Spleen (tissue), 11 donors: ENCODE results near the gene PUS7. TPM values are rescaled to one million over a fixed set of nuclear protein-coding genes. Genes with fewer than 3 reads are reported as not detected.
A peak's percentile ranks its signal among the peaks of the same experiment; 100 is the strongest.
"Not testable (repeated sequence)": the region's sequence is repeated elsewhere in the genome, so short reads cannot be mapped to it uniquely, and the experiment has no call there.

Source experiments
- DNase-seq: peaks from one replicate; pipeline ENCODE4 v3.0.0-alpha.2; 2020
- H3K27ac ChIP-seq, 8 donors: fragments of 200-600 bp; sonication (generic) in 7 of 8; 1 replicate in 4 of 8; 2 replicates in 4 of 8; pipeline versions ENCODE4 v1.5.0 to v1.8.0; 2016 to 2021; ENCODE audit warnings: inconsistent platforms in 4 of 8, mild to moderate bottlenecking in 4 of 8, moderate library complexity in 1 of 8
- H3K27me3 ChIP-seq, 7 donors: fragments of 200-600 bp; sonication (generic) in 6 of 7; replicated peaks in 1 of 7; 1 replicate in 4 of 7; 2 replicates in 3 of 7; pipeline versions ENCODE4 v1.5.0 to v1.8.0; 2016 to 2021; ENCODE audit warnings: inconsistent platforms in 3 of 7, mild to moderate bottlenecking in 1 of 7
- H3K36me3 ChIP-seq, 6 donors: fragments of 200-600 bp; sonication (generic) in 5 of 6; 1 replicate in 4 of 6; 2 replicates in 2 of 6; pipeline versions ENCODE4 v1.5.0 to v1.8.0; 2016 to 2021; ENCODE audit warnings: inconsistent platforms in 2 of 6
- H3K4me1 ChIP-seq, 6 donors: fragments of 200-600 bp; sonication (generic) in 5 of 6; 1 replicate in 3 of 6; 2 replicates in 3 of 6; pipeline versions ENCODE4 v1.5.0 to v1.8.0; 2016 to 2021; ENCODE audit warnings: inconsistent platforms in 3 of 6
- H3K4me3 ChIP-seq, 8 donors: fragments of 200-600 bp; sonication (generic) in 7 of 8; 1 replicate in 4 of 8; 2 replicates in 4 of 8; pipeline versions ENCODE4 v1.5.0 to v1.8.0; 2016 to 2021; ENCODE audit warnings: inconsistent platforms in 4 of 8, mild to moderate bottlenecking in 4 of 8, moderate library complexity in 2 of 8
- H3K9me3 ChIP-seq, 8 donors: fragments of 200-600 bp; sonication (generic) in 7 of 8; 1 replicate in 4 of 8; 2 replicates in 4 of 8; pipeline versions ENCODE4 v1.5.0 to v1.8.0; 2016 to 2021; ENCODE audit warnings: inconsistent platforms in 4 of 8
- CTCF ChIP-seq, 11 experiments: fragments of 200-600 bp in 7 of 11; fragments of 450-650 bp in 4 of 11; sonication (generic) in 4 of 11; IDR thresholded peaks in 8 of 11; conservative IDR thresholded peaks in 3 of 11; 1 replicate in 7 of 11; 2 replicates in 4 of 11; pipeline versions ENCODE4 v1.4.0 to v1.8.0; 2016 to 2021; ENCODE audit warnings: antibody characterized with exemption in 11 of 11, inconsistent platforms in 4 of 11, mild to moderate bottlenecking in 1 of 11
- POLR2A ChIP-seq, 3 donors: fragments of 450-650 bp; IDR thresholded peaks; one replicate each; pipeline ENCODE4 v1.5.1; 2017; ENCODE audit warnings: antibody characterized with exemption in 3 of 3, mild to moderate bottlenecking in 1 of 3
- POLR2AphosphoS5 ChIP-seq, 3 donors: sonication (generic); formaldehyde crosslinking; IDR thresholded peaks; one replicate each; pipeline ENCODE4 v1.5.1; 2017; ENCODE audit warnings: antibody characterized with exemption in 3 of 3
- WGBS, 5 donors: extraction: QIAGEN DNeasy Blood & Tissue Kit in 3 of 5; methylation state at CpG; one replicate each; pipeline versions ENCODE4 v1.1.5 to v1.1.7; 2013 to 2018; 5-methylcytosine and 5-hydroxymethylcytosine counted together
- intact Hi-C: fragments of 100-400 bp; cut with DNase I; formaldehyde crosslinking; loops from one replicate; pipeline ENCODE4 v1.15.0; 2023; ENCODE audit warnings: low total_unique reads
- polyA plus RNA-seq, 3 donors: library from polyadenylated mRNA; stranded (reverse); fragments of 200-250 nt; gene quantifications; one replicate each; pipeline ENCODE4 v1.2.1, GENCODE V29; 2013
- total RNA-seq, 7 donors: library from RNA; depleted of rRNA in 3 of 7; stranded (reverse); fragments of >200 nt in 3 of 7; fragmentation: NEBNext Ultra II Directional in 4 of 7; extraction: Animal tissue kit (Norgen Biotek cat#: 25700) in 4 of 7; gene quantifications; one replicate each; pipeline versions ENCODE4 v1.1.0 to v1.2.1, GENCODE V29; 2016 to 2021
- donor health status: healthy with polysubstance abuse.
- donor health status: DM: no; HTN: no; CAD: no; lungs with moderate emphysema.
- donor health status: DM: no; HTN: no; CAD: no.
- donor health status: Bipolar disorder and iron deficiency.
- donor health status: healthy.
- donor health status: DM: no; HTN: no; CAD: no.
- donor health status: DM: yes; HTN: yes; CAD: no.

Gene PUS7
- total and polyA plus RNA-seq, 10 donors: 1.5 to 10.1 (median 6.3) TPM

GRCh38 chr7:105531792-105532671 lies 10.0 kb upstream of the PUS7 start, which contains the start of gene RINT1:
Gene RINT1 (plus strand): TSS chr7:105532201. CDS start chr7:105532316, 115 bp downstream.
- Histone ChIP-seq H3K27me3 (no peaks in the 10 kb centered on the region), H3K4me1 (peaks cover 17 to 51% (median 35%) of the 10 kb centered on the region in 6 donors), H3K4me3 (peak within 1 kb of the TSS; percentile 55 to 93 (median 82)), H3K9me3 (no peaks in the 10 kb centered on the region), H3K36me3 (peaks cover 0 to 29% (median 8%) of the 10 kb centered on the region in 6 donors), H3K27ac (peak within 1 kb of the TSS; percentile 82 to 94 (median 90))
- TF ChIP-seq POLR2A (IDR thresholded peaks at IDR 0.05): peak; percentile 61 to 87 (median 85)
- peak; percentile 97 for TF ChIP-seq POLR2AphosphoS5 (IDR thresholded peaks at IDR 0.05)
- peak in 10 of 11 experiments; percentile 28 to 85 (median 66) for TF ChIP-seq CTCF (IDR thresholded peaks at IDR 0.05 in 8 of 11, conservative IDR thresholded peaks at IDR 0.05 in 3 of 11)
- 1 to 2% (median 1%) methylated on average over 32 to 42 of the region's 42 CpGs for WGBS, 5 donors
- intact Hi-C loops: no loop called here
- peak; percentile 99 for DNase-seq

DNA sequence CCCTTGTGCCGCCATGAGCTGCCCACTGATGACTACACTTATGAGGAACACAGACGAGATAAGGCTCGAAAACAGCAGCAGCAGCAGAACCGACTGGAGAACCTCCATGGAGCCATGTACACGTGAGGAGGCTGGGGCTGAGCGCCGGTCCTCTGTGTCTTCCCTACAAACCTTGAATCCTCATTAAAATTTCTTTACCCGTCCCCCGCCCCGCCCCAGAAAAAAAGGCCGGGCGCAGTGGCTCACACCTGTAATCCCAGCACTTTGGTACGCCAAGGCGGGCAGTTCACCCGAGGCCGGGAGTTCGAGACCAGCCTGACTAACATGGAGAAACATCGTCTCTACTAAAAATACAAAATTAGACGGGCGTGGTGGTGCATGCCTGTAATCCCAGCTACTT lies 8.5 kb upstream of the PUS7 start:
- no peak overlapping the region for H3K4me3 ChIP-seq
- no peaks in the 10 kb centered on the region for H3K9me3 ChIP-seq
- DNase-seq: peak; percentile 78
- intact Hi-C loops: no loop called here
- no peak for TF ChIP-seq POLR2AphosphoS5 (IDR thresholded peaks at IDR 0.05)
- TF ChIP-seq POLR2A (IDR thresholded peaks at IDR 0.05): no peak
- no peak for TF ChIP-seq CTCF (IDR thresholded peaks at IDR 0.05 in 8 of 11, conservative IDR thresholded peaks at IDR 0.05 in 3 of 11)
- WGBS, 5 donors: 95 to 98% (median 97%) methylated on average over 18 to 20 of the region's 20 CpGs
- H3K4me1 ChIP-seq: peaks cover 17 to 43% (median 35%) of the 10 kb centered on the region in 6 donors
- H3K27ac ChIP-seq: no peak overlapping the region
- H3K36me3 ChIP-seq: peaks cover 0 to 14% (median 0%) of the 10 kb centered on the region in 6 donors
- no peaks in the 10 kb centered on the region for H3K27me3 ChIP-seq

- WGBS, 5 donors: 93 to 98% (median 97%) methylated on average over 10 of the region's 10 CpGs
- TF ChIP-seq POLR2A (IDR thresholded peaks at IDR 0.05): no peak
- TF ChIP-seq CTCF (IDR thresholded peaks at IDR 0.05 in 8 of 11, conservative IDR thresholded peaks at IDR 0.05 in 3 of 11): no peak
- TF ChIP-seq POLR2AphosphoS5 (IDR thresholded peaks at IDR 0.05): no peak
- H3K4me3 ChIP-seq: no peak overlapping the region
- H3K9me3 ChIP-seq: no peaks in the 10 kb centered on the region
- no peaks in the 10 kb centered on the region for H3K27me3 ChIP-seq
- H3K27ac ChIP-seq: no peak overlapping the region
- peaks cover 17 to 39% (median 35%) of the 10 kb centered on the region in 6 donors for H3K4me1 ChIP-seq
- peaks cover 0 to 10% (median 0%) of the 10 kb centered on the region in 6 donors for H3K36me3 ChIP-seq
- intact Hi-C loops: no loop called here
- no peak for DNase-seq
Measured at GRCh38 chr7:105530126-105530525, 8.1 kb upstream of the PUS7 start.

DNA sequence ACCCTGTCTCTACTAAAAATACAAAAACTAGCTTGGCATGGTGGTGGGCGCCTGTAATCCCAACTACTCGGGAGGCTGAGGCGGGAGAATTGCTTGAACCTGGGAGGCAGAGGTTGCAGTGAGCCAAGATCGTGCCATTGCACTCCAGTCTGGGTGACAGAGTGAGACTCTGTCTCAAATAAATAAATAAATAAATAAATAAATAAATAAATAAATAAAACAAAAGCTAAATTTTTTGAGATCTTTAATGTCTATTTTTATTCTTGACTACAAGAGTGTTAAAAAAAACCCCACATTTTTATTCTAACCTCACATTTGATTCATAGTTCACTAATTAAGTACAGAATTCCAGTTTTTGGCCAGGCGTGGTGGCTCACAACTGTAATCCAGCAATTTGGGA lies 5.7 kb upstream of the PUS7 start:
- intact Hi-C loops, H3K9me3 ChIP-seq, H3K27me3 ChIP-seq, H3K4me3 ChIP-seq, H3K36me3 ChIP-seq, DNase-seq, H3K27ac ChIP-seq: not testable (repeated sequence)
- WGBS, 5 donors: 89 to 98% (median 95%) methylated on average over 5 of the region's 5 CpGs
- peaks cover 3 to 22% (median 14%) of the 10 kb centered on the region in 6 donors for H3K4me1 ChIP-seq
